ENCODE results near the gene ADAM11.

DNA sequence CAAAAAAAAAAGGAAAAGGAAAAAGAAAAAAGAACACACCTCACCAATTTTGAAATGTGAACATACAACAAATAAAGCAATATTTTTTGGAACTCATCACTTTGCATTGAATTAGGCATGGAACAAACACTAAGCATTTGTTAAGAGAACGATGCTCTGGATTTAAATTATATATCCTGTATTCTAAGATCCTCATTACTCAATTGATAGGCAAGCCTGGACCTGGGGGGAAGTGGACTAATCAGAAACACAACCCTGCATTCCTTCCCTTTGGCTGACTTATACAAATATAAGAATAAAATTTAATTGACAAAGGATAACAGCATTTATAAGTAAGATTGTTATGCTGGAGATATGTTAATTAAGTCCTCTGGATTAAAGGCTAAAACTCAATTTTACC, 69.1 kb downstream of the ADAM11 start:
- TF ChIP-seq, protein P1, sequence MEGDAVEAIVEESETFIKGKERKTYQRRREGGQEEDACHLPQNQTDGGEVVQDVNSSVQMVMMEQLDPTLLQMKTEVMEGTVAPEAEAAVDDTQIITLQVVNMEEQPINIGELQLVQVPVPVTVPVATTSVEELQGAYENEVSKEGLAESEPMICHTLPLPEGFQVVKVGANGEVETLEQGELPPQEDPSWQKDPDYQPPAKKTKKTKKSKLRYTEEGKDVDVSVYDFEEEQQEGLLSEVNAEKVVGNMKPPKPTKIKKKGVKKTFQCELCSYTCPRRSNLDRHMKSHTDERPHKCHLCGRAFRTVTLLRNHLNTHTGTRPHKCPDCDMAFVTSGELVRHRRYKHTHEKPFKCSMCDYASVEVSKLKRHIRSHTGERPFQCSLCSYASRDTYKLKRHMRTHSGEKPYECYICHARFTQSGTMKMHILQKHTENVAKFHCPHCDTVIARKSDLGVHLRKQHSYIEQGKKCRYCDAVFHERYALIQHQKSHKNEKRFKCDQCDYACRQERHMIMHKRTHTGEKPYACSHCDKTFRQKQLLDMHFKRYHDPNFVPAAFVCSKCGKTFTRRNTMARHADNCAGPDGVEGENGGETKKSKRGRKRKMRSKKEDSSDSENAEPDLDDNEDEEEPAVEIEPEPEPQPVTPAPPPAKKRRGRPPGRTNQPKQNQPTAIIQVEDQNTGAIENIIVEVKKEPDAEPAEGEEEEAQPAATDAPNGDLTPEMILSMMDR (IDR thresholded peaks at IDR 0.05) = no peak
- TF ChIP-seq POLR2A (IDR thresholded peaks at IDR 0.05) = no peak

Data from adrenal gland (tissue), 5 donors.